Trophoblast cell (in vitro differentiated cells and primary cell): ENCODE measurements around the gene LAMA3.

ENCODE experiments used
- DNase-seq, 2 donors: peaks; one replicate each; pipeline ENCODE4 v3.0.0-alpha.2; 2016
- H2AFZ ChIP-seq: 2 replicates; pipeline ENCODE4 v1.6.1; 2013; ENCODE audit warnings: low read length, moderate library complexity, mild to moderate bottlenecking; ENCODE audit not compliant: insufficient read depth, poor library complexity
- H2AK5ac ChIP-seq: 2 replicates; pipeline ENCODE4 v1.6.1; 2013; ENCODE audit warnings: mild to moderate bottlenecking, low read length
- H2BK120ac ChIP-seq: 2 replicates; pipeline ENCODE4 v1.6.1; 2013; ENCODE audit warnings: low read length, mild to moderate bottlenecking, moderate library complexity; ENCODE audit not compliant: insufficient read depth, poor library complexity
- H2BK12ac ChIP-seq: 2 replicates; pipeline ENCODE4 v1.6.1; 2013; ENCODE audit warnings: mild to moderate bottlenecking, low read length, moderate library complexity
- H2BK5ac ChIP-seq: 2 replicates; pipeline ENCODE4 v1.6.1; 2013; ENCODE audit warnings: low read length, low read depth, moderate library complexity, mild to moderate bottlenecking; ENCODE audit not compliant: poor library complexity
- H3K14ac ChIP-seq: 2 replicates; pipeline ENCODE4 v1.6.1; 2013; ENCODE audit warnings: mild to moderate bottlenecking, low read length
- H3K18ac ChIP-seq: 2 replicates; pipeline ENCODE4 v1.6.1; 2013; ENCODE audit warnings: mild to moderate bottlenecking, low read length
- H3K23ac ChIP-seq: 2 replicates; pipeline ENCODE4 v1.6.1; 2013; ENCODE audit warnings: low read length
- H3K27ac ChIP-seq: 2 replicates; pipeline ENCODE4 v1.5.1; 2013; ENCODE audit warnings: low read depth, mild to moderate bottlenecking, inconsistent platforms, low read length, moderate library complexity
- H3K27me3 ChIP-seq: 2 replicates; pipeline ENCODE4 v1.6.1; 2013; ENCODE audit warnings: inconsistent platforms, mild to moderate bottlenecking, low read length, moderate library complexity; ENCODE audit not compliant: insufficient read depth
- H3K36me3 ChIP-seq, 2 experiments: 1 replicate in 1 of 2; 2 replicates in 1 of 2; pipeline ENCODE4 v1.6.1; 2013; ENCODE audit warnings: low read length in 2 of 2, mild to moderate bottlenecking in 2 of 2, moderate library complexity in 1 of 2; ENCODE audit not compliant: insufficient read depth in 2 of 2, control insufficient read depth in 1 of 2
- H3K4ac ChIP-seq: 2 replicates; pipeline ENCODE4 v1.6.1; 2013; ENCODE audit warnings: low read depth, mild to moderate bottlenecking, low read length, moderate library complexity
- H3K4me1 ChIP-seq, 2 experiments: 1 replicate in 1 of 2; 2 replicates in 1 of 2; pipeline ENCODE4 v1.6.1; 2013; ENCODE audit warnings: low read length in 2 of 2, mild to moderate bottlenecking in 2 of 2, moderate library complexity in 1 of 2; ENCODE audit not compliant: insufficient read depth in 2 of 2, control insufficient read depth in 1 of 2
- H3K4me2 ChIP-seq: 2 replicates; pipeline ENCODE4 v1.6.1; 2013; ENCODE audit warnings: inconsistent platforms, mild to moderate bottlenecking, low read length, moderate library complexity
- H3K4me3 ChIP-seq: 2 replicates; pipeline ENCODE4 v1.5.1; 2013; ENCODE audit warnings: mild to moderate bottlenecking, low read depth, low read length, inconsistent platforms
- H3K79me1 ChIP-seq: one replicate; pipeline ENCODE4 v1.6.1; 2013; ENCODE audit warnings: low read length
- H3K79me2 ChIP-seq: 2 replicates; pipeline ENCODE4 v1.6.1; 2013; ENCODE audit warnings: low read length, mild to moderate bottlenecking; ENCODE audit not compliant: control insufficient read depth, insufficient read depth, poor library complexity
- H3K9ac ChIP-seq: 2 replicates; pipeline ENCODE4 v1.6.1; 2013; ENCODE audit warnings: mild to moderate bottlenecking, low read length
- H3K9me3 ChIP-seq: 2 replicates; pipeline ENCODE4 v1.6.1; 2013; ENCODE audit warnings: low read depth, mild to moderate bottlenecking, control low read depth, inconsistent platforms, low read length; ENCODE audit not compliant: insufficient read depth
- H4K12ac ChIP-seq: 2 replicates; pipeline ENCODE4 v1.6.1; 2013; ENCODE audit warnings: low read depth, mild to moderate bottlenecking, low read length, moderate library complexity
- H4K8ac ChIP-seq: 2 replicates; pipeline ENCODE4 v1.6.1; 2013; ENCODE audit warnings: low read depth, mild to moderate bottlenecking, low read length, moderate library complexity
- H4K91ac ChIP-seq: one replicate; pipeline ENCODE4 v1.6.1; 2013; ENCODE audit warnings: low read depth, mild to moderate bottlenecking, low read length, moderate library complexity
- WGBS: extraction: QIAGEN DNeasy Blood & Tissue Kit; methylation state at CpG from one replicate; pipeline ENCODE4 v1.1.7; 2013; ENCODE audit warnings: missing lambda C conversion rate; ENCODE audit not compliant: insufficient read length, insufficient coverage; ENCODE audit errors: extremely low coverage; 5-methylcytosine and 5-hydroxymethylcytosine counted together

The LAMA3 gene

DNA sequence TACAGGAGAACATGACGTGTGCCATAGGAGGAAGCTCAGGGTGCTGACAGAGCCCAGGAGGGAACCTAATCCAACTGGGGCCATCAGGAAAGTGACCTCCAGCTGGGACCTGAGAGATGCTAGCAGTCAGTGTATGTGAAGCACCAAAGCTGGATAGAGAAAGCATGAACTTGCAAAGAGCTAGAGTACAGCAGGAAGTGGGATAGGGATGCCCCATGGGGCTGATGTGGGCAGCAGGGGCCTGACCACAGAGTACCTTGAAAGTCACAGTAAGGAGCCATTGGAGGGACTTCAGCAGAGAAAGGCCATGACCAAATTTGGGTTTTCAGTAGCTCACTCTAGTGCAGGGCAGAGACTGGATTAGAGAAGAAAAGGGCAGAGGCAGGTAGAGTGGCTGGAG, 233.7 kb downstream of the LAMA3 start:
- H2BK5ac ChIP-seq, result no peak overlapping the region
- no peak overlapping the region for H2AFZ ChIP-seq
- no peak overlapping the region for H3K9ac ChIP-seq
- H2BK120ac ChIP-seq, result no peak overlapping the region
- no peak overlapping the region for H3K18ac ChIP-seq
- no peak overlapping the region for H3K4me3 ChIP-seq
- no peaks in the 10 kb centered on the region for H3K36me3 ChIP-seq
- H3K14ac ChIP-seq, result no peak overlapping the region
- H4K8ac ChIP-seq, result no peak overlapping the region
- H3K9me3 ChIP-seq, result no peaks in the 10 kb centered on the region
- no peaks in the 10 kb centered on the region for H3K27me3 ChIP-seq
- no peak overlapping the region for H4K91ac ChIP-seq
- no peak overlapping the region for H2AK5ac ChIP-seq
- H4K12ac ChIP-seq, result no peak overlapping the region
- H3K4ac ChIP-seq, result no peak overlapping the region
- H3K79me2 ChIP-seq, result no peaks in the 10 kb centered on the region
- H3K4me2 ChIP-seq, result no peak overlapping the region
- no peak overlapping the region for H3K23ac ChIP-seq
- no peak overlapping the region for H3K27ac ChIP-seq
- H3K79me1 ChIP-seq, result no peaks in the 10 kb centered on the region
- H3K4me1 ChIP-seq, result no peaks in the 10 kb centered on the region
- H2BK12ac ChIP-seq, result no peak overlapping the region
- DNase-seq, result no peak
- no CpG with 5 or more reads among the region's 1 CpG for WGBS

- H4K12ac ChIP-seq, result no peak overlapping the region
- no peak for DNase-seq
- no peak overlapping the region for H4K91ac ChIP-seq
- no peaks in the 10 kb centered on the region for H3K79me1 ChIP-seq
- H3K9me3 ChIP-seq, result no peaks in the 10 kb centered on the region
- H3K36me3 ChIP-seq, result no peaks in the 10 kb centered on the region
- no peak overlapping the region for H4K8ac ChIP-seq
- H2BK5ac ChIP-seq, result no peak overlapping the region
- H3K4ac ChIP-seq, result no peak overlapping the region
- no peak overlapping the region for H2AK5ac ChIP-seq
- H3K9ac ChIP-seq, result no peak overlapping the region
- H3K4me3 ChIP-seq, result no peak overlapping the region
- H2AFZ ChIP-seq, result no peak overlapping the region
- H3K79me2 ChIP-seq, result no peaks in the 10 kb centered on the region
- no peak overlapping the region for H3K23ac ChIP-seq
- no CpG with 5 or more reads among the region's 1 CpG for WGBS
- H3K4me2 ChIP-seq, result no peak overlapping the region
- H3K27me3 ChIP-seq, result no peaks in the 10 kb centered on the region
- no peak overlapping the region for H2BK12ac ChIP-seq
- no peaks in the 10 kb centered on the region for H3K4me1 ChIP-seq
- H3K27ac ChIP-seq, result no peak overlapping the region
- no peak overlapping the region for H3K18ac ChIP-seq
- no peak overlapping the region for H3K14ac ChIP-seq
- no peak overlapping the region for H2BK120ac ChIP-seq
Observed at GRCh38 chr18:23924813-23925212, 235.6 kb downstream of the LAMA3 start.

- no CpG with 5 or more reads among the region's 2 CpGs for WGBS
- no peak overlapping the region for H3K18ac ChIP-seq
Observed at GRCh38 chr18:23926571-23926970, 237.3 kb downstream of the LAMA3 start.

DNA sequence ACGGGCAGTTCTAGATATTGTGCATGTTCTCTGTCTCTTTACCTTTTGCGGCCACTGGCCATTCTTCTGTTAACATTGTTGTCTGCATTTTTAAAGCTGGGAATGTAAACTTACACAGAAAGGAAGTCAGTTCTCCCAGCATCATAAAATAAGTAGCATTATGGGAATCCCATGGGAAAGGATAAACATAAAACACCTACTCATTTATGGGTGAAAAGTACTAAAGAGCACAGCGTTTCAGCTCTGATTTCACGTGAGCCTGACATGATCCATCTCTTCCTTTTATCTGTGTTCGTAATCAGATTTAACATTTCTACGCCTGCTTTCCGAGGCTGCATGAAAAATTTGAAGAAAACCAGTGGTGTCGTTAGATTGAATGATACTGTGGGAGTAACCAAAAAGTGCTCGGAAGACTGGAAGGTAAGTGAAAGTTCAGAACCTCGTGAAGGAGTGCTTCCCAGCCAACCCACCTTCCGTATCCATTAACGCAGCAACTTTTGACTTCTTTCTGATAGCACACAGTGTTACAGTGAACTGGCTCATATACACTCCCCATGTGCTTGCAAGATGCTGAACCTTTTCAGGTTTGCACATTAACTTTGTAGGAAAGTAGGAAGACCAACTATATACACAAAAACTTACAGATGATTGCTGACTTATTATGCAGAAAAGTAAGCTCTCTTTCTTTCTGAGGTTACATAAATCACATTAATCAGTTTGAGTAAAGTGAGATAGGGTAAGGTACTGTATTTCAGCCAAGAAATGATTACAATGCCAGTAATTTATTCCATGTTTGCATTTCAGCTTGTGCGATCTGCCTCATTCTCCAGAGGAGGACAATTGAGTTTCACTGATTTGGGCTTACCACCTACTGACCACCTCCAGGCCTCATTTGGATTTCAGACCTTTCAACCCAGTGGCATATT, 238.8 kb downstream of the LAMA3 start:
- H2AK5ac ChIP-seq, result no peak overlapping the region
- H3K27ac ChIP-seq, result no peak overlapping the region
- H3K18ac ChIP-seq, result no peak overlapping the region
- WGBS, result no CpG with 5 or more reads among the region's 13 CpGs
- no peak overlapping the region for H3K4me2 ChIP-seq
- H2BK120ac ChIP-seq, result no peak overlapping the region
- no peak for DNase-seq
- no peak overlapping the region for H3K14ac ChIP-seq
- no peaks in the 10 kb centered on the region for H3K79me2 ChIP-seq
- no peak overlapping the region for H3K4ac ChIP-seq
- no peak overlapping the region for H4K12ac ChIP-seq
- no peaks in the 10 kb centered on the region for H3K9me3 ChIP-seq
- no peaks in the 10 kb centered on the region for H3K79me1 ChIP-seq
- H3K4me1 ChIP-seq, result no peaks in the 10 kb centered on the region
- H2BK12ac ChIP-seq, result no peak overlapping the region
- no peaks in the 10 kb centered on the region for H3K36me3 ChIP-seq
- H3K4me3 ChIP-seq, result no peak overlapping the region
- H2BK5ac ChIP-seq, result no peak overlapping the region
- H4K91ac ChIP-seq, result no peak overlapping the region
- no peak overlapping the region for H4K8ac ChIP-seq
- H3K27me3 ChIP-seq, result no peaks in the 10 kb centered on the region
- H2AFZ ChIP-seq, result no peak overlapping the region
- peak overlapping the region; percentile 40 for H3K23ac ChIP-seq
- no peak overlapping the region for H3K9ac ChIP-seq

More at GRCh38 chr18:23926571-23926970, 237.3 kb downstream of the LAMA3 start:
- H3K14ac ChIP-seq, result no peak overlapping the region
- H3K27me3 ChIP-seq, result no peaks in the 10 kb centered on the region
- no peak overlapping the region for H3K9ac ChIP-seq
- H4K91ac ChIP-seq, result no peak overlapping the region
- H2AFZ ChIP-seq, result no peak overlapping the region
- no peak for DNase-seq
- no peak overlapping the region for H4K8ac ChIP-seq
- no peak overlapping the region for H3K23ac ChIP-seq
- H2BK5ac ChIP-seq, result no peak overlapping the region
- H2AK5ac ChIP-seq, result no peak overlapping the region
- H2BK120ac ChIP-seq, result no peak overlapping the region
- H3K9me3 ChIP-seq, result no peaks in the 10 kb centered on the region
- no peaks in the 10 kb centered on the region for H3K79me2 ChIP-seq
- no peaks in the 10 kb centered on the region for H3K79me1 ChIP-seq
- H2BK12ac ChIP-seq, result no peak overlapping the region
- H3K4me3 ChIP-seq, result no peak overlapping the region
- H3K4ac ChIP-seq, result no peak overlapping the region
- no peaks in the 10 kb centered on the region for H3K4me1 ChIP-seq
- no peaks in the 10 kb centered on the region for H3K36me3 ChIP-seq
- H3K4me2 ChIP-seq, result no peak overlapping the region
- H4K12ac ChIP-seq, result no peak overlapping the region
- H3K27ac ChIP-seq, result no peak overlapping the region
